Measurements from ENCODE around the gene GLE1. TPM values are rescaled to one million over a fixed set of nuclear protein-coding genes. Genes with fewer than 3 reads are reported as not detected.

The GLE1 gene
- total and polyA plus RNA-seq, 2 donors (not counting 1 experiment from before 2014, with no cell fraction given): 11.8 to 30.3 TPM

GRCh38 chr9:128528445-128529160 is 24.1 kb downstream of the GLE1 start:
- POLR2A ChIA-PET: interaction anchor here (0.6 kb wide), 1 partner anchor 20 kb away, joined by 3 read pairs; no protein-coding TSS in a partner anchor
- no peaks in the 10 kb centered on the region for H3K9me3 ChIP-seq (ENCODE audit: control extremely low read depth in 1 of 3, control insufficient read depth in 2 of 3, insufficient read depth in 1 of 3, low read length in 2 of 3)
- 100% methylated on average over 6 of the region's 15 CpGs for WGBS (ENCODE audit: insufficient coverage)
- no peak for ATAC-seq (ENCODE audit: low read depth)
- no peaks in the 10 kb centered on the region for H3K4me1 ChIP-seq (ENCODE audit: control insufficient read depth in 2 of 2, insufficient read depth in 2 of 2, low read length in 2 of 2)
- no peak for DNase-seq
- TF ChIP-seq CTCF (IDR thresholded peaks at IDR 0.05) (no peak), EZH2 (IDR thresholded peaks at IDR 0.05; ENCODE audit: borderline replicate concordance, insufficient read depth, low read depth, low read length, poor library complexity, severe bottlenecking) (no peak)
- H4K20me1 ChIP-seq (ENCODE audit: control insufficient read depth, insufficient read depth, low read length, poor library complexity, severe bottlenecking): no peaks in the 10 kb centered on the region
- no peak overlapping the region for H3K27ac ChIP-seq (ENCODE audit: low read length in 2 of 2)
- no peaks in the 10 kb centered on the region for H3K79me2 ChIP-seq (ENCODE audit: control insufficient read depth, insufficient read depth, low read length)
- Mint-ChIP-seq H3K27ac (no peak overlapping the region), H3K4me3 (no peak overlapping the region), H3K9me3 (ENCODE audit: insufficient read depth) (no peaks in the 10 kb centered on the region), H3K4me1 (peaks cover 2% of the 10 kb centered on the region), H3K27me3 (no peaks in the 10 kb centered on the region)
- peaks cover 20 to 67% of the 10 kb centered on the region in 2 experiments for H3K36me3 ChIP-seq (replicated peaks in 1 of 2; ENCODE audit: control extremely low read depth in 1 of 2, control insufficient read depth in 1 of 2, extremely low read depth in 1 of 2, insufficient read depth in 2 of 2, low read length in 1 of 2)
- H3K4me2 ChIP-seq (replicated peaks; ENCODE audit: low read depth, low read length, poor library complexity, severe bottlenecking): no peak overlapping the region
- intact Hi-C loops (cut with micrococcal nuclease): no loop called here
- no peak overlapping the region for H2AFZ ChIP-seq (ENCODE audit: insufficient read depth, low read depth, low read length, poor library complexity, severe bottlenecking)
- no peak overlapping the region for H3K4me3 ChIP-seq (ENCODE audit: control extremely low read depth in 1 of 5, extremely low read depth in 1 of 5, insufficient read depth in 1 of 5, low read depth in 2 of 5, low read length in 4 of 5)
- no peak overlapping the region for H3K9ac ChIP-seq (ENCODE audit: low read length)
- CTCF ChIA-PET: no interaction called here
- H3K27me3 ChIP-seq (replicated peaks in 1 of 4; ENCODE audit: control extremely low read depth in 1 of 4, control insufficient read depth in 3 of 4, insufficient read depth in 4 of 4, low read length in 3 of 4): no peaks in the 10 kb centered on the region

GRCh38 chr9:128529191-128529590 is 24.7 kb downstream of the GLE1 start:
- H2AFZ ChIP-seq (ENCODE audit: insufficient read depth, low read depth, low read length, poor library complexity, severe bottlenecking): no peak overlapping the region
- H3K27me3 ChIP-seq (replicated peaks in 1 of 4; ENCODE audit: control extremely low read depth in 1 of 4, control insufficient read depth in 3 of 4, insufficient read depth in 4 of 4, low read length in 3 of 4): no peaks in the 10 kb centered on the region
- ATAC-seq (ENCODE audit: low read depth): no peak
- H3K27ac ChIP-seq (ENCODE audit: low read length in 2 of 2): no peak overlapping the region
- no peaks in the 10 kb centered on the region for H3K9me3 ChIP-seq (ENCODE audit: control extremely low read depth in 1 of 3, control insufficient read depth in 2 of 3, insufficient read depth in 1 of 3, low read length in 2 of 3)
- Mint-ChIP-seq H3K27me3 (no peaks in the 10 kb centered on the region), H3K4me3 (no peak overlapping the region), H3K27ac (no peak overlapping the region), H3K4me1 (peaks cover 2% of the 10 kb centered on the region), H3K9me3 (ENCODE audit: insufficient read depth) (no peaks in the 10 kb centered on the region)
- ChIA-PET CTCF (no interaction called here), POLR2A (no interaction called here)
- no peaks in the 10 kb centered on the region for H4K20me1 ChIP-seq (ENCODE audit: control insufficient read depth, insufficient read depth, low read length, poor library complexity, severe bottlenecking)
- no peaks in the 10 kb centered on the region for H3K4me1 ChIP-seq (ENCODE audit: control insufficient read depth in 2 of 2, insufficient read depth in 2 of 2, low read length in 2 of 2)
- TF ChIP-seq EZH2 (IDR thresholded peaks at IDR 0.05; ENCODE audit: borderline replicate concordance, insufficient read depth, low read depth, low read length, poor library complexity, severe bottlenecking) (no peak), CTCF (IDR thresholded peaks at IDR 0.05) (no peak)
- peaks cover 22 to 68% of the 10 kb centered on the region in 2 experiments for H3K36me3 ChIP-seq (replicated peaks in 1 of 2; ENCODE audit: control extremely low read depth in 1 of 2, control insufficient read depth in 1 of 2, extremely low read depth in 1 of 2, insufficient read depth in 2 of 2, low read length in 1 of 2)
- no peak for DNase-seq
- no peak overlapping the region for H3K9ac ChIP-seq (ENCODE audit: low read length)
- intact Hi-C loops (cut with micrococcal nuclease): no loop called here
- WGBS (ENCODE audit: insufficient coverage): 82% methylated on average over 4 of the region's 4 CpGs
- H3K4me2 ChIP-seq (replicated peaks; ENCODE audit: low read depth, low read length, poor library complexity, severe bottlenecking): no peak overlapping the region
- no peaks in the 10 kb centered on the region for H3K79me2 ChIP-seq (ENCODE audit: control insufficient read depth, insufficient read depth, low read length)
- H3K4me3 ChIP-seq (ENCODE audit: control extremely low read depth in 1 of 5, extremely low read depth in 1 of 5, insufficient read depth in 1 of 5, low read depth in 2 of 5, low read length in 4 of 5): no peak overlapping the region

All from B cell (primary cell).